Glomerular endothelial cell (primary cell): Measurements from ENCODE around the gene PTPN3. TPM values are rescaled to one million over a fixed set of nuclear protein-coding genes. Genes with fewer than 3 reads are reported as not detected.

Experiments used
- DNase-seq: peaks from one replicate; pipeline ENCODE4 v3.0.0-alpha.2; 2011; ENCODE audit warnings: low read depth, low spot score; ENCODE audit errors: extremely low read depth
- total RNA-seq: library from RNA; depleted of rRNA; stranded (reverse); fragments of >200 nt; gene quantifications from 2 replicates; pipeline ENCODE4 v1.2.3, GENCODE V29; 2015

Gene PTPN3
- total RNA-seq, 1 donor from 2014 or later = 1.8 TPM

DNA sequence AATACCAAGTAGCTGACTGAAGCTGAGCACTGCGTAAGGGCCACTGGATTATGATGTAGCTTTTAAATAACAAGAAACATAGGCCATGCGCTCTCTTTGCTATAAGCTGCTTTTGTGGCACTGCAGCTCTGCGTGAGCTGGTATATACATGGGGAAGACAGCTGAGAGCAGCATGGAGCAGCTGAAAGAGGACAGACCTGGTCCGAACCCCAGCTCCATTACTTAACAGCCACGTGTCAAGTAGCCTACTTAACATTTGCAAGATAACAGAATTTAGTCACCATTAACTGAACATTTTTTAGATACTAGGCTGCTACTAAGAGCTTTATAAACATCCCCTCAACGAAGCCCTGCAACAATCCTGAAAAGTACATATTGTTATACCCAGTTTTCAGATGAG lies 69.3 kb downstream of the PTPN3 start:
- no peak for DNase-seq

DNA sequence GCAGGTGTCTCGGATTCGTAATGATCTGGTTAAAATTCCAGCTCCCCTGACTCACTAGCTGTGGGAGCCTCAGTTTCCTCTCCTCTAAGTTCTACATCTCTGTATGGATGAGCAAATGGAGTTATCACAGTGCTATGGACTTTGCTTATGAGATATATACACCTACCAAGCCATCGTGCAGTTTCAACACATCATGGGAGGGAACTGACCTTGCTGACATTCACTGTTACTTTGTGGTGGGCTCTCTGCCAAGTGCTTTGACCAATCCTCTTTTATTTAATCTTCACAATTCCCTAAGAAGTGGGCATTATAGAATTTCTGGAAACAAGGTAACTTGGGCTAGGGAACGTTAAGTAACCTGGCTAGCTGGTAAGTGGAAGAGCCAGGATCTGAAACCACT lies 70.2 kb downstream of the PTPN3 start:
- DNase-seq = no peak

- DNase-seq = no peak
Measured at GRCh38 chr9:109426626-109427402, 71.3 kb downstream of the PTPN3 start.

- DNase-seq = no peak
Measured at GRCh38 chr9:109424618-109425017, 73.5 kb downstream of the PTPN3 start.

DNA sequence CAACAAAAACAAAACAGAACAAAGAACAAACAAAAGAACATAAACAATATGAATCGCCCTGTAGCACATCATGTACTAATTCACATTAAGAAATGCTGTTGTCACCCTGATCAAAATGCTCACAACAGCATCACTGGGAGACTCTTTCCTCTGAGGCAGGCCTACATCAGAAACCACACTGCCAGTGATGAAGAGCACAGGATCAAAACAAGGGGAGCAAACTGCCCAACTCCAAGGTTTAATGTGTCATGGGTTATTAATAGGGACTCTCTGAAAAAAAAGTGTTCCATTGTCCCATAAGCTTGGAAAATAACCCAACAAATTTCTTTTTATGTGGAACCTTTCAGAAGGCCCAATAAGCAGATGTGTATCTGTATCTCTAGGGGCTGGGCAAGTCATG lies 74.2 kb downstream of the PTPN3 start:
- DNase-seq = no peak

GRCh38 chr9:109422641-109423040 lies 75.5 kb downstream of the PTPN3 start:
- no peak for DNase-seq

DNA sequence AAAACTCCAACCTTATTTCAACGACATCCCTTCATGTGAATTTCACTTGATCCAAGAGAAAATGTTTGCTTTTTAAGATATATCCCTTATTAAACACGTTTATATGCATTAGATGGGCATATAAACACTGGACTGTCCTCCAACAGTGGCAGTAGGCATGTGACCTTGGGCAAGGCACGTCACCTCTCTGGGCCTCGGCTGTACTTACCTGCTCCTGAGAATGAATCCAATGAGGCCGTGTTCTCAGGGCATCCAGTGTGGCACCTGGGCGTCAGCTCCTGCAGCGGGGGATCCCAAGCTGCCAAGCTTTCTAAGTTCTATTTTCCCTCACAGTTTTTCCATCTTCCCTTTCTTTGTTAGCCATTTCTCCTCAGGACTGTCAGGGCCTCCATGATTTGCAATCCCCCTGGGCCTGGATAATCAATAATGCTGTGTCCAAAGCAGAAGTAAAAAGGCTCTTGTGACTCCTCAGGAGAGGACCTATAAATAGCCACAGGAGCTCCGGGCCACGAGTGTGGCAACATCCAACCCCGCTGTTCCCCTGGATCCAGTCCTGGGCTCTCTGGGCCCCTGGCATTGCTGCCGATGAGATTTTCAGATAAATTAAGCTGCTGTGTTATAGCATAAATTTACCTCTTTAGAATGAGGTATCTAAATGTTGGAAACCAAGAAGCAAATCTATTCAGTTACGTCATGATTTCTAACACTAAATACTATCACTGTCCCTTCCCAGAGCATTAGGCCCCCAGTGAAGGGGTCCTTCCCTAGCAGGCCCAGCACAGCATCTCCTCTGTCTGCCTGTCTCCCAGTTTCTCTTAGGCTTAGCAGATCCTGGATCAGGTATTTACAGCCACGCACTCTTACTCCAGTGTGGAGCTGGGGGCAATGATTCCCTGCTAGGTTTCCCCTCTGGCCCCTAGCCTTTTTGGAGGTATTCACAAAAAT lies 76.8 kb downstream of the PTPN3 start:
- DNase-seq = no peak

GRCh38 chr9:109419531-109419930 lies 78.6 kb downstream of the PTPN3 start:
- DNase-seq = no peak

DNA sequence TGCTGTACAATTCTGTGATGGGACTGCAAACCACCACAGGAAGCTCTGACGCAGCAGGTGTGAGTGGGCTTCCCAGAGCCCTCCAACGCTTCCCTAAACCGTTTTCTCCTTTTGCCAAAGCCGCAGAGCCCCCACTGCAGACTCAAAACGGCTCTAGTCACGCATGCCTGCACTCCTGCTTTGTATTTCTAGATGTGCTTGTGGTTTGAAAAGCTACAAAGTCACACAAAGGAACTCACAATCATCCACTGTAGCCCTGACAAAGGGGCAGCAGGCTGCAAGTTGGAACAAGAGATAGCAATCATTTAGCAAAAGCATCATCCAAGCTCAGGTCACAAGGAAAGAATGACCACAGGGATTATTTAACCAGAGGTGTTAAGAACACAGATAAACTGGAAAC lies 79.3 kb downstream of the PTPN3 start:
- DNase-seq = no peak

DNA sequence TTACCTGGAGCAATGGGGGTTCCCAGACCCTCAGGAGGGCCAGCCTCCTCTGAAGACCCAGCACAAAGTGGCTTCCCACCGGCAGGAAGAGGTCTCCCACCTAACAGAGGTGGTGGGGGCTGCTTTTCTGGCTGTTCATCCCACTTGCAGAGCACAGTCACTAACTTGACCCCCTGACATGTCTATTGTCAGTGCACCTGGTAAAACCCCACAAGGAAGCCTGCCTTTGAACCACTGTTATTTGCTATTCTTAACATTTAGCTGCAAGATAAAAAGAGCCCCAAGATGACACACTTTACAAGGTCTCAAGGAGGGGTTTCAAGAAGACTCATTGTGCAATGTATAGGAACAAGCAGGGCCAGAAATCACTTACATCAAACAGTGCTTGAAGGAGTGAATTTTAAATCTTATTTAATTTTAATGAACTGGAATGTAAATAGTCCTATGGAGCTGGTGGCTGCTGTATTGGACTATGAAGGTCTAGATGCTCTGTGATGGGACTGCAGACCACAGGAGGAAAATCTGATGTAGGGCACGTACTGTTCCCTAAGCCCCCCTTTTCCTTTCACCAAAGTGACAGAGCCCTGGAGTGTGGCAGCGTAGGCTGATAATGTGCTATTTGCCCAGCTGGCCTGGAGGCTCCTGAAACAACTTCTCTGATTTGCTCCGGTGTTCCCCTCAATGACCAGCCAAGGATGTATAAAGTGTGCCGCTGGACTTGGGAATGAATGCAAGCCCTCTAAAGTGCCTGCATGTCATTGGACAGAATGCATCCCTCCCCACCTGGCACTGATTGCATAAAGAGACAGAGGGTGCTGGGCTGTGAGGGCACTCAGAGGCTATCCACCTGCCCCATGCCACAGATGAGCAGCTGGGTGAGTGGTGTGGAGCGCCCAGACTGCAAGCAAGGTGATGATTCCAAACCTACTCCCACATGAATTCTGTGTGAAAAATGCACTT lies 80.2 kb downstream of the PTPN3 start:
- no peak for DNase-seq

DNA sequence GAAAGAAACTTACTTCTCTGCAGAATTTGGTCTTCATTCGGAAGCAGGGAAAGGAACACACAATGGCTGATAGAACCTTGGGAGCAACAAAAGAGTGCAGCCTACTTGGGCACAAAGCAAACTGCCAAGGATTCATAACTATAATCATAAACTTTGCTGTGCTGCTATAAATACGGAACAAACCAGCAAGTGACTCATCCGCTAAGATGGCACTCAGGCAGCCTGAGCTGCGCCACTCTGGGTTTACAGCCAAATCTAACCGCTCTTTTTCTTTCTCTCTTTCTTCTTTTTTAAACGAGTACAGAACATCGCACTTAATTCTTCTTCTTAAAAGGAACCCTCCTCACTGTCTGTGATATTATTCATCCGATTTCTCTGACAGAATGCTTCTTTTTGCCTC lies 81.1 kb downstream of the PTPN3 start:
- no peak for DNase-seq

DNA sequence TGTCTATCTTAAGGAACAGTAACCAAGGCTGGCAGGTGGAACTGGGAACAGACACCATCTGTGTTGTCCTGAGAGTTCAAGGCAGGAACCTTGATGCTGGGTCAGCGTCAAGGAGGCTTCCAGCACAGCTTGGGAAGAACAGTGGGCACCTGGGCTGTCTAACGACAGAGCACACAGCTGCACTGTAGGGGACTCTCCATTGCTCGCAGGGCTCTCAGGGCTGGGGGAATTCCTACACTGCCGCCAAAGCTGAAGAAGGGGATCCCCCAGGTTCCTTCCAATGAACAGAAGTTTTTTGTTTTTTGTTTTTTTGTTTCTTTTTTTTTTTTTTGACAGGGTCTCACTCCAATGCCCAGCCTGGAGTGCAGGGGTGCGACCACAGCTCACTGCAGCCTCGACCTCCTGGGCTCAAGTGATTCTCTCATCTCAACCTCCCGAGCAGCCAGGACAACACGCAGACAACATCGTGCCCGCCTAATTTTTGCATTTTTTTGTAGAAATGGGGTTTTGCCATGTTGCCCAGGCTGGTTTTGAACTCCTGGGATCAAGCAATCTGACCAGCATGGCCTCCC lies 81.9 kb downstream of the PTPN3 start:
- no peak for DNase-seq

- no peak for DNase-seq
Measured at GRCh38 chr9:109414125-109414785, 83.9 kb downstream of the PTPN3 start.

DNA sequence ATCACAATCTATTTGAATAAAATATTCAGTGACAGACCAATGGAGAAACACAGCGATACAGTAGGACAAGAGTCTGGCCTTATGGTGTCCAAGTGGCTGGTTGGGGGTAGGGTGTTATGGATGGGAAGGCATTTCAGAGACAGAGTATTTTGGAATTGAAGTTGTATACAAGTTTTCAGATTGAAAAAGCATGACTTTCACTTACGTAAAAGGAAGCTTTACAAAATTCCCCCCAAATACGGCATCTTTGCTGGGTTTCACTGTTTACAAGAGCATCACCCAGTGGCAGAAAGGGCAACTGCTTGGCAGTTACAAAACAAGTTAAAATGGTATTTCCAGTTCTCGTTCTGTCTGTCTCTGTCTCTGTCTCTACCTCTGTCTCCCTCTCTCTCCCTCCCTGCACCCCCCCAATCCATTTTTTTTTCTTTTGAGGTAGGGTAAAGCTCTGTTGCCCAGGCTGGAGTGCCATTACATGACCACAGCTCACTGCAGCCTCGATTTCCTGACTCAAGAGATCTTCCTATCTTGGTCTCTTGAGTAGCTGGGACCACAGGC lies 86.2 kb downstream of the PTPN3 start:
- no peak for DNase-seq

DNA sequence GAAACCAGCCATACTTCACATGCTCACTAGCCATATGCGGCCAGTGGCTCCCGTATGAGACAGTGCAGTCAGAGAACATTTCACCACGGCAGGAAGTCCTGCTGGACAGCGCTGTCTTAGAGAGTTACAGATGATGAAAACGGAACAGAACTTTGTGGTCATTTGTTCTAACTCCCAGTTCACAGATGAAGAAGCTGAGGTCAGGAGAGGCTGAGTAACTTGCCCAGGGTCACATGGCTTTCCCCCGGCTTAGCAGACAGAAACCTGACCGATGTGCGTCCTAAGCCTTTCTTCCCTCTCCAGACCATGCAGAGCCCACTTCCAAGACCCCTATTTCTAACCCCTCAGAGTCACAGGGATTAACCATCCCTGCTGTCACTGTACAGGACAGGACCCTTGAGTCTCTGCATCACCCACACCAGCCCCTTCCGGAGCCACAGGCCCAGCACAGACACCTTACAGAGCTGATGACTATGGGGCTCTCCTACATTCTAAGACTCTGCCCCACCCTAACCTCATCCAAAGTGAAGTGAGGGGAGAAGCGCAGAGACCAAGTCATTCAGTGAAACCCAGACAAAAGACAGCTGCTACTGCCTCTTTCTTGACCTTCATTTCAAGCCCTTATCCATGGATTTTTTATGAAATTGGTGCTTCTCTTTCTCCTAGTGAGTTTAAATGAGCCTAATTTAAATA lies 86.9 kb downstream of the PTPN3 start:
- DNase-seq = no peak

DNA sequence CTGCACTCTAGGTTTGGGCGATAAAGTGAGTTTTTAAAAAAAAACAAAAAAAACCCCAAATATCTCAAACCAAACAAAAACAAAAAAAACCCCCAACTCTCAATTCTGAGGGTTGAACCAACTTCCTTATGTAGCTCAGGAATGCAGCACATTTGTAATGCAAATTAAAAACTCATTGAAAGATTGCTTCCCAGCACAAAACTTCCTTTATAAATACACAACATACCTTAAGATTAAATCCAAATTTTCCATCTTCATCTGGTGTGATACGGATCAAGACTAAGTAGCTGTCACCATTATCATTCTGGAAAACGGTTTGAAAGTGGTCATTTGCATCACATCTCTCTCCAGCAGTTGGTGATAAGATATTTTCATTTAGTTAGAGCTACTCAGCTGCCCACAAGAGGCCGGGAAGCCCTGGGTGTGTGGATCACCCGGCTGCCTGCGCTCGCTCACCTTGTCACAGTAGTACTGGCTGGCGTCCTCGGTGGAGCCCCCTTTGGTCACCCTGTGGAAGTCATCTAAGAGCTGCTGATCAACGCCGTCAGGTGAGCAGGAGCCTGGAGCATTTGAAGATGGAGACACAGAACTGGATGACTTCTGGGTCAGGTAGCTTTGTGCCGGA lies 88.2 kb downstream of the PTPN3 start:
- no peak for DNase-seq

- DNase-seq = no peak
Measured at GRCh38 chr9:109408759-109409462, 89.2 kb downstream of the PTPN3 start.

DNA sequence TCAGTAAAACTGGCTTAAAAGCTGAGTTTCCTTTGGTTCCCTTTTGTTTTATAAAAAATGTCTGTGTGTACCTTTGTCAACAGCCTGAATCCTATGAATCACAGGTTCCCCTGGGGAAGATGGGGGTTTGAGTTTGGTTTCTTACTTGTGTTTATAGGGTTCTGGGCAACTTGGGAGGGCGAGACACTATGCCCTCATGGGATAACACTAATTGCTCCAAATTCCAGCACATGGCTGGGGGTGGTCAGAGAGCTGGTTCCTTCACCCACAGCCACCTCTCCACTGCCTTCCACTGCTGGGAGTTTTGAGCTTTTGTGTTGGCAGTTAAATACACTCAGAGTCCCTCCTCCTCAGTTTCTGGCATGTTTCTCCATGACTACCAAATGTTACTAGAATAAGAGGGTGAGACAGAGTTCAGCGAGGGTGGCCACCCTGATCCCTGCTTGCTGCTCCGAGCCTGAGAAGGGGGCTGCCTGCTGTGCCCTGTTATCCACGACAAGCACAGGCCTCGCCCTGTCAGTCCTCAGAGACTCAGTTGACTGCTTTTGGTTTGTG lies 94.3 kb downstream of the PTPN3 start:
- DNase-seq = no peak
